GM23248 (cell line): Measurements from ENCODE around the gene SMPD2.

Experiments
- EZH2 ChIP-seq: fragments of 200-600 bp; sonication (generic); IDR thresholded peaks from 2 replicates; pipeline ENCODE4 v1.6.1; 2018; ENCODE audit warnings: antibody characterized with exemption, mild to moderate bottlenecking; ENCODE audit not compliant: insufficient read depth, poor library complexity, severe bottlenecking
- EZH2phosphoT487 ChIP-seq: fragments of 200-600 bp; sonication (generic); IDR thresholded peaks from 2 replicates; pipeline ENCODE4 v1.6.1; 2018; ENCODE audit warnings: antibody characterized with exemption, moderate library complexity, mild to moderate bottlenecking, low read depth; ENCODE audit not compliant: insufficient read depth

DNA sequence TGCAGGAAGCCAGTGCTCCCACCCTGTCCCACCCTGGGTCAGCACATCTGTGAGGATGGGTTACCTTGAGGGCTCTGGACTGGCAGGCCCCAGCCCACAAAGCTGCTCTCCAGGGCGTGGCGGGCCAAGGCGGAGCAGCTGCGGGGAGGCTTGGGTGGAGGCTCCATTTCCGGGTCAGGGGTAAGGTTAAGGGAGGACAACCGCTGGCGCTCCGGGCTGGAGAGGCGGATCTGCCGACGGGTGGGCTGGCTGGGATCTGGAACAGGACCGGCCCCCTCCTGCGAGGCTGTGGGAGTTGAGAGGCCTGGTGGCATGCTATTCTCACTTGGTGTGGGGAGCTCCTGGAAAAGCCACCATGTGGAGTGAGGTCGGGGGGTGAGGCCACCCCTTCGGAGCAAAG, 5.5 kb downstream of the SMPD2 start:
- TF ChIP-seq EZH2 (no peak), EZH2phosphoT487 (no peak)
